HUES64 (cell line): ENCODE measurements around the gene PDZD8.

Source experiments
- H3K27ac ChIP-seq: 2 replicates; pipeline ENCODE4 v1.7.0; 2013; ENCODE audit warnings: low read depth, low read length, inconsistent platforms
- H3K27me3 ChIP-seq: 2 replicates; pipeline ENCODE4 v1.6.1; 2013; ENCODE audit warnings: mild to moderate bottlenecking, low read length; ENCODE audit not compliant: insufficient read depth
- H3K36me3 ChIP-seq: 2 replicates; pipeline ENCODE4 v1.6.1; 2013; ENCODE audit warnings: mild to moderate bottlenecking, low read length; ENCODE audit not compliant: insufficient read depth
- H3K4me1 ChIP-seq: 2 replicates; pipeline ENCODE4 v1.6.1; 2013; ENCODE audit warnings: mild to moderate bottlenecking, low read length, moderate library complexity; ENCODE audit not compliant: insufficient read depth
- H3K4me3 ChIP-seq: 2 replicates; pipeline ENCODE4 v1.5.1; 2013; ENCODE audit warnings: mild to moderate bottlenecking, low read length, moderate library complexity
- H3K9ac ChIP-seq: 2 replicates; pipeline ENCODE4 v1.6.1; 2013; ENCODE audit warnings: mild to moderate bottlenecking, low read depth, low read length
- H3K9me3 ChIP-seq: 2 replicates; pipeline ENCODE4 v1.6.1; 2013; ENCODE audit warnings: low read depth, low read length; ENCODE audit not compliant: insufficient read depth
- WGBS: fragments of 150-250, 120-280 bp; methylation state at CpG from one replicate; pipeline ENCODE4 v1.1.7; 2013; ENCODE audit warnings: missing lambda C conversion rate; 5-methylcytosine and 5-hydroxymethylcytosine counted together

PDZD8 gene

DNA sequence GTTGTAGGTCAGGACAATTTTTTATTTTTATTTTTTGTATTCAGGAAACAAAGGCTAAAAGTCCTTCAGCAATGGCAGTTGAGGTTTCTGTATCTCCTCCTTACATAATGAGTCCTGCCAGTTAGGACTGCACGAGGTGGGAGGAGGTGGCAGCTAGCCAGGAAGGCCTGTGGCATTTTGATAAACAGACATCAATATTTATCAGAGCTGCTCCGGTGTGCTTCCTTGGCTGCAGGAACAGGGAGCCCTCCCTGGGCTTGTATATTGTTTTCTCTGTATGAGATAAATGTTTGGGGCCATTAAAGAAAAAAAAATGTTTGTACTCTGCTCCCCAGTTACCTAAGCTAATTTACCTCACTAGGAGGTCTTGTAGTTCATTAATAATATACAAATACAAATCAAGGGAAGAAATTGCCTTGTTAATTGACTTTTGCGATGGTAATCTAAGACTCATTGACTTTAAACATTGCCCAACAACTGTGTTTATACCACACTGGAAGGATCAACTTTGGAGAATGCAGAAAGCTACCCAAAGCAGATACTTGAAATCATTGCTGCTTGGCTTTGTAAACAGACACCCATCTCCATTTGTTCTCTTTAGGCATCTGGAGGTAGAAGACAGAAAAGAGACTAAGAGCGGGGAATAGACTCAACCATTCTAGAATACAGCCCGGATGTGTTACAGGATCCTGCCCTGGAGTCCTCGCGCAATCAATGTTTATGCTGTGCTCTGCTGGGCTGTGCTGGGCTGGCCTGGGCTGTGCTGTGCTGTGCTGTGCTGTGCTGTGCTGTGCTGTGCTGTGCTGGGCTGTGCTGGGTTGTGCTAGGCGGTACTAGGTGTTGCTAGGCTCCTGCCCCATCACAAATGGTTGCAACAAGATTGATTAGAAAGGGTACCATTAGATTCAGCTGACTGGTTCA lies 36.5 kb upstream of the PDZD8 start:
- Histone ChIP-seq H3K4me1 (no peaks in the 10 kb centered on the region), H3K9ac (no peak overlapping the region), H3K27ac (no peak overlapping the region), H3K9me3 (no peaks in the 10 kb centered on the region), H3K36me3 (no peaks in the 10 kb centered on the region), H3K27me3 (no peaks in the 10 kb centered on the region; the same call in 1 of the 2 replicates), H3K4me3 (no peak overlapping the region)
- 93% methylated on average over 8 of the region's 8 CpGs for WGBS

DNA sequence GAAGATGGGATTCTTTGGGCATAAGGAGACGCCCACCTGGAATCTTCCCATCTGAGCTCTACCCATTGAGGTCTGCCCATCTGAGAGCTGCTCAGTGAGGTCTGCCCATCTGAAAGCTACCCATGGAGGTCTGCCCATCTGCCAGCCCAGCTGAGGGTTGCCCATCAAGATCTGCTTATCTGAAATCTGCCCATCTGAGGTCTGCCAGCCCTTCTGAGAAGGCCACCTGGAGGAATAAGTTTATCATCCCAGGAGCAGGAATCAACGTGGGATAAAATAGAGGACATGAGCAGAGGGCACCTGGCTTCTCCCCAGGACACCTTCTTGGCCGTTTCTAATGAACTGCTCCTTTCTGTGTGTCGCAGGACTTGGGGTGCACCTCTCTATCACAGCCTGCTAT lies 35.3 kb upstream of the PDZD8 start:
- no peaks in the 10 kb centered on the region for H3K4me1 ChIP-seq
- H3K9me3 ChIP-seq: no peaks in the 10 kb centered on the region
- H3K36me3 ChIP-seq: no peaks in the 10 kb centered on the region
- no peaks in the 10 kb centered on the region; the same call in 1 of the 2 replicates for H3K27me3 ChIP-seq
- 94% methylated on average over 4 of the region's 4 CpGs for WGBS
- H3K27ac ChIP-seq: no peak overlapping the region
- no peak overlapping the region for H3K9ac ChIP-seq
- H3K4me3 ChIP-seq: no peak overlapping the region

DNA sequence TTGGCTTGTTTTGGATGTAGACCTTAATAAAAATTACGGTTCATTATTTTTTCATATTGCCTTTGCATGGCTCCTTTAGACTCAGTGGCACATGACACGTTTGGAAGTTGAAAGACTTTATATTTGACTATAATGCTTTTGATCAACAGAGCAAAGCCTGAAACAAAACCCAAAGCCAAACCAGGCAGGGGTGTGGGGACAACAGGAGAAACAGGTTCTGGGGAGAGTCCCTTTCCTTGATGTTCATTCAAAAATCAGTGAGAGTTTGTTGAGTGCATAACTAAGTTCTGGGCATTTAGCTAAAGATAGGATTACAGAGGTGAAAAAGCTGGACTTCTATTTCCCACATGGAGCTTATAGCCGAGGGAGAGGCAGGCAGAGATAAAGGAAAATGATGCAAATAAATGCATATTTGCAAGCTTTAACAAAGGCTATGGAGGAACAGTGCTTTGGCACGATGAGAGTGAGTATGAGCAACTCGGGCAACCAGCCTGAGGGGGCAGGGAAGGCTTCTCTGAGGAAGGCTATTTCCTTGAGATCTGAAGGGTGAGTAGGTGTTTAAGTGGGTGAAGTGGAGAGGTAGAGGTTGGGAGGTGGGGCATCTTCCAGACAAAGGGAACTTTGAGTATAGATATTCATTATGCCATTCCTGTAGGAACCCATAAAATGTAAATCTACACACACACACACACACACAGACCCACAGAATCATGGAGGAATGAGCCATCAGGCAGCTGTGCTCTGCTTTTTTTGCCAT lies 34.5 kb upstream of the PDZD8 start:
- Histone ChIP-seq H3K4me1 (no peaks in the 10 kb centered on the region), H3K27ac (no peak overlapping the region), H3K9ac (no peak overlapping the region), H3K27me3 (no peaks in the 10 kb centered on the region; the same call in 1 of the 2 replicates), H3K9me3 (no peaks in the 10 kb centered on the region), H3K4me3 (no peak overlapping the region), H3K36me3 (no peaks in the 10 kb centered on the region)
- WGBS: 84% methylated on average over 5 of the region's 5 CpGs

DNA sequence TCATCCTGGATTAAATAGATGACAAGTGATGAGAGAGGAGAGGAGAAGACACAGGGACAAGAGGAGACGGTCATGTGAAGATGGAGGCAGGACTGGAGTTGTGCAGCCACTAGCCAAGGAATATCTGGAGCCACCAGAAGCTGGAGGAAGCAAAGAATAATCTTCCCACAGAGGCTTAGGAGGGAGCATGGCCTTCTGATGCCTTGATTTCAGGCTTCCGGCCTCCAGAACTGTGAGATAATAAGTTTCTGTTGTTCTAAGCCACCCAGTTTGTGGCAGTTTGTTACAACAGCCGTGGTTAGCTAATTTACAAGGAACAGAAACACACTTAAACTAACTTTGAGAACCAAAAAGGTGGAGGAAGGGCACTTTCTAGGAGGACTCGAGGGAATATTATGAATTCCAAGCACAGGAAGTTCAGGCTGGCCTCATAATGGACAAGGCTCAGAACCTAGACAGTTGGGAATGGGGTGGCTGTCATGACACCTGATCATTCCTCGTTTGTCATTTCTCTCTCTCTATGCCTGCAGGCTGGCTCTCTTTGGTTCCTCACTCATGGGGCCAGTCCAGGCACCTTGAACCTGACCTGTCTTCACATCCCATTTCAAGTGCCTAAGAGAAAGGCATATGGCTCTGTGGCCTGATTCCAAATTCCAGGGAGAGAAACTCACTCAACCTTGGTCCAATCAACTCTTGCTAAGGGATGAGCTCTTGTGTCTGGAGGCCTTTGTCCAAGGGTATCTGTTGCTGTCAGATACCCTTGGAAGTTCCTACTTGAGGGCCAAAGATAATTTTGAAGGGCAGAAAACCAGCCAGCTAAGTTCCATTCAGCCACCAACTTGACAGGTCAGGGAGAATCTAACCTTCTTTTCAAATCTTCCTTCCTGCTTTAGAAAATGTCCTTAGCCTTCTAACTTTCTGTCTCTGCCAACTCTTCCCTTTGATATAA lies 33.5 kb upstream of the PDZD8 start:
- Histone ChIP-seq H3K27ac (no peak overlapping the region), H3K4me3 (no peak overlapping the region), H3K9ac (no peak overlapping the region), H3K9me3 (no peaks in the 10 kb centered on the region), H3K27me3 (no peaks in the 10 kb centered on the region; the same call in 1 of the 2 replicates), H3K36me3 (no peaks in the 10 kb centered on the region), H3K4me1 (no peaks in the 10 kb centered on the region)
- WGBS: 94% methylated on average over 5 of the region's 5 CpGs

DNA sequence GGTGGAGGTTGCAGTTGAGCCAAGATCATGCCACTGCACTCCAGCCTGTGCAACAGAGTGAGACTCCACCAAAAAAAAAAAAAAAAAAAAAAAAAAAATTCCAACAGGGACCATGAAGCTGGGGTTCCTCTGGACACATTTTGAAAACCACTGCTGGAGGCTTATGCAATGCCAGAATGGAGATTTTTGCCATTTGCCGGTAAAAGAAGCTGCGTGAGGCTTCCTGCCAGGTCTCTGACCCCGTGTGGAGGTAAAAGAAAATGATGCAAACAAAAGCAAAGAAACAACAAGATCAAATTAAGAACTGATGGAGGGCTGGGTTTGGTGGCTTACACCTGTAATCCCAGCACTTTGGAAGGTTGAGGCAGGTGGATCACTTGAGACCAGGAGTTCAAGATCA lies 30.5 kb upstream of the PDZD8 start:
- Histone ChIP-seq H3K4me1 (no peaks in the 10 kb centered on the region), H3K9me3 (no peaks in the 10 kb centered on the region), H3K4me3 (no peak overlapping the region), H3K27ac (no peak overlapping the region), H3K36me3 (no peaks in the 10 kb centered on the region), H3K27me3 (no peaks in the 10 kb centered on the region), H3K9ac (no peak overlapping the region)
- WGBS: 82% methylated on average over 3 of the region's 3 CpGs

DNA sequence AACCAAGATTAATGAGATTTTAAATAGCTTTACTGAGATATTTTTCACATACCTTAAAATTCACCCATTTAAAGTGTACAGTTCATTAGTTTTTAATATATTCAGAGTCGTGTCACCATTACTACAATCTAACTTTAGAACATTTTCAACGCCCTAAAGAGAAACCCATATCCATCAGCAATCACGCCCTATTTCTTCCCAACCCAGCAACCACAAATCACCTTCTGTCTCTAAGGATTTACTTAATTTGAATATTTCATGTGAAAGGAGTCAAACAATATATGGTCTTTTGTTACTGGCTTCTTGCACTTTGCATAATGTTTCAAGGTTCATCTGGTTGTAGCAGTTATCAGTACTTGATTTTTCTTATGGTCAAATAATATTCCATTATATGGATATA lies 25.1 kb upstream of the PDZD8 start:
- no peak overlapping the region for H3K27ac ChIP-seq
- no peaks in the 10 kb centered on the region for H3K27me3 ChIP-seq
- 91% methylated on average over 3 of the region's 3 CpGs for WGBS

DNA sequence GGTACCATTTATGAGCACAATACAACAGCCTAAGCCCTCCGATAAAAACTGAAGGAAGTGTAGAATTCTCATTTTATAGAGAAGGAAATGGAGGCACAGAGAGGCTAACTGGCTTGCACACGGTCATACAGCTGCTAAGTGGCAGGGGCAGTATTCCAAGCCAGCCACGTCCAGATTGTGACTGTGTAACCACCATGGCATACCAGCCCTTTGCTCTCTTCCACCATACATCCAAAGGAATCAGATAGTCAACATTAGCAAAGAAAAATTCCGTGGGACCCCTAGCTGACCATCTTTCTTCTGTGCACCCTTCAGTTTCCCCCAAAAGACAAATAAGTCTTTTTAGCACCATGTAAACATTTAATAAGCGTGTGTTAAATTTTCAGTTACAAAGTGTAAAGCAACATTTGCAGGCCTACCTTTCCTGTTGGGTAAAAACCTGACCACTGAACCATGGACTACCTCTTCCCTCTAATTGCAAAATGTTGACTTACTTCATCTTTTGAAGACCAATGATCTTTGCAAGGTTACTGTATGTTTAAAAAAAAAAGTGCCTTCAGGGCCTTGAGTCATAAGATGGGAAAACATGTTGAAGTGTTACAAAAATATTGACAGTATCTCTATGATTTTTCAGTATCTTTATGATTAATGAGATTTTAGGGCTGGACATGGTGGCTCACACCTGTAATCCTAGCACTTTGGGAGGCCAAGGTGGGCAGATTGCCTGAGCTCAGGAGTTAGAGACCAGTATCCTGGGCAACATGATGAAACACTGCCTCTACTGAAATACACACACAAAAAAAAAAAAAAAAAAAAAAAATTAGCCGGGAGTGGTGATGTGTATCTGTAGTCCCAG lies 24.3 kb upstream of the PDZD8 start:
- 93% methylated on average over 5 of the region's 6 CpGs for WGBS

More for the DNA sequence above, 25.1 kb upstream of the PDZD8 start:
- Histone ChIP-seq H3K36me3 (no peaks in the 10 kb centered on the region), H3K9me3 (no peaks in the 10 kb centered on the region), H3K9ac (no peak overlapping the region), H3K4me3 (no peak overlapping the region), H3K4me1 (no peaks in the 10 kb centered on the region)

DNA sequence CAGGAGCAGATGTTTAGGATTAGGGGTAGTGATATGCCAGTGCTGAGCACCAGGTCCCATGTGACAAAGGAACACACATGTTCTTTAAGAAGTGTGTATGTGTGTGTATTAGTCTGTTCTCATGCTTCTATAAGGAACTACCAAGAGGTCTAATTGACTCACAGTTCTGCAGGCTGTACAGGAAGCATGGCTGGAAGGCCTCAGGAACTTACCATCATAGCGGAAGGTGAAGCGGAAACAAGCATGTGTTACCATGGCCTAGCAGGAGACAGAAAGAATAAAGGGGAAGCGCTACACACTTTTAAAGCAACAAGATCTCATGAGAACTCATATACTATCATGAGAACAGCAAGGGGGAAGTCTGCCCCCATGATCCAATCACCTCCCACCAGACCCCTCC lies 22.8 kb upstream of the PDZD8 start:
- Histone ChIP-seq H3K36me3 (no peaks in the 10 kb centered on the region), H3K9me3 (no peaks in the 10 kb centered on the region), H3K9ac (no peak overlapping the region), H3K4me1 (no peaks in the 10 kb centered on the region), H3K27ac (no peak overlapping the region), H3K27me3 (no peaks in the 10 kb centered on the region), H3K4me3 (no peak overlapping the region)
- 97% methylated on average over 3 of the region's 3 CpGs for WGBS

More for the DNA sequence above, 24.3 kb upstream of the PDZD8 start:
- H3K9me3 ChIP-seq: no peaks in the 10 kb centered on the region
- no peaks in the 10 kb centered on the region for H3K4me1 ChIP-seq
- no peaks in the 10 kb centered on the region for H3K27me3 ChIP-seq
- H3K9ac ChIP-seq: no peak overlapping the region
- H3K4me3 ChIP-seq: no peak overlapping the region
- H3K36me3 ChIP-seq: no peaks in the 10 kb centered on the region
- no peak overlapping the region for H3K27ac ChIP-seq

DNA sequence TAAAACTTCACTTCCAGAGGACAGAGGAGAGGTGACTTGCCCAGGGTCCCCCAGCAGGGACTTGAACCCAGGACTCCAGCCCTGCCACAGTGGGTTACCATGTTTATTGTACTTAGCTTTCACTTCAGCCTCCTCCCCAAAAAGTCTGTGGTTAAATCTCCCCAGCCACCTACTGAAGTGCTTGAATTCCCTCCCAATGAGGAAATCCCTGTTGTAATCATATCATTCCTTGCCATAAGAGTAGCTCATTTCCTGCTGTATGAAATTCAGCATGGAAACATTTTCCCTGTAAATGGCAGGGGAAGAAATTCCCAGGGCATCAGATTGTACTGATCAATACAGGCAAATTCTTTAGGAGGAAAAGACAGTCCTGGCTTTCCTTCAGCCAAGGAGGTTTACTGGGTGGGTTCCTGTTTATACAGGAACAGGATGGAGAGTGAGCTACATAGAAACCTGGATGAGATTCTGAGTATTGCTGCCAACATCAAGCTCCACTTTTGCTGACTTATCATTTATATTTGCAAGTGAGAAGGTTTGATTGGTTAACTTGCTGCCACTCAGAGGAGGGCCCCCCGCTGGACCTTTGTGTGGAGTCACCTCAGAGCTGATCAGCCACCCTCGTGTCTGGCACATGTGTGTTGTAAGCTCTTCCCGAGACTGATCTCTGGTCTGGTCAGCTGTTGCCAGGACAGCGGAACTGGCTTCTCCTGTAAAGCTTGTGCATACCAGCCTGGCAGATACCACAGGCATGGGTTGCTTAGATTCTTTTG lies 16.4 kb upstream of the PDZD8 start:
- H3K9me3 ChIP-seq: no peaks in the 10 kb centered on the region
- H3K27ac ChIP-seq: no peak overlapping the region
- no peaks in the 10 kb centered on the region for H3K27me3 ChIP-seq
- no peaks in the 10 kb centered on the region for H3K4me1 ChIP-seq
- 86% methylated on average over 4 of the region's 4 CpGs for WGBS
- no peak overlapping the region for H3K4me3 ChIP-seq
- no peak overlapping the region for H3K9ac ChIP-seq
- H3K36me3 ChIP-seq: no peaks in the 10 kb centered on the region
